ENCODE measurements around the gene RETREG1.

- TF ChIP-seq POLR2A (IDR thresholded peaks at IDR 0.05) = no peak
- TF ChIP-seq, protein P1, sequence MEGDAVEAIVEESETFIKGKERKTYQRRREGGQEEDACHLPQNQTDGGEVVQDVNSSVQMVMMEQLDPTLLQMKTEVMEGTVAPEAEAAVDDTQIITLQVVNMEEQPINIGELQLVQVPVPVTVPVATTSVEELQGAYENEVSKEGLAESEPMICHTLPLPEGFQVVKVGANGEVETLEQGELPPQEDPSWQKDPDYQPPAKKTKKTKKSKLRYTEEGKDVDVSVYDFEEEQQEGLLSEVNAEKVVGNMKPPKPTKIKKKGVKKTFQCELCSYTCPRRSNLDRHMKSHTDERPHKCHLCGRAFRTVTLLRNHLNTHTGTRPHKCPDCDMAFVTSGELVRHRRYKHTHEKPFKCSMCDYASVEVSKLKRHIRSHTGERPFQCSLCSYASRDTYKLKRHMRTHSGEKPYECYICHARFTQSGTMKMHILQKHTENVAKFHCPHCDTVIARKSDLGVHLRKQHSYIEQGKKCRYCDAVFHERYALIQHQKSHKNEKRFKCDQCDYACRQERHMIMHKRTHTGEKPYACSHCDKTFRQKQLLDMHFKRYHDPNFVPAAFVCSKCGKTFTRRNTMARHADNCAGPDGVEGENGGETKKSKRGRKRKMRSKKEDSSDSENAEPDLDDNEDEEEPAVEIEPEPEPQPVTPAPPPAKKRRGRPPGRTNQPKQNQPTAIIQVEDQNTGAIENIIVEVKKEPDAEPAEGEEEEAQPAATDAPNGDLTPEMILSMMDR (IDR thresholded peaks at IDR 0.05) = no peak
Measured at GRCh38 chr5:16490911-16491310, 125.9 kb downstream of the RETREG1 start.

Data from heart left ventricle (tissue), 13 donors.